HG03095 (cell line): ENCODE results near the gene PON1.

Experiments
- ATAC-seq: cut with Tn5 transposase; IDR thresholded peaks from one replicate; pipeline ENCODE4 v1.9.1; 2021; ENCODE audit warnings: moderate library complexity; ENCODE audit not compliant: unreplicated experiment

PON1 gene

DNA sequence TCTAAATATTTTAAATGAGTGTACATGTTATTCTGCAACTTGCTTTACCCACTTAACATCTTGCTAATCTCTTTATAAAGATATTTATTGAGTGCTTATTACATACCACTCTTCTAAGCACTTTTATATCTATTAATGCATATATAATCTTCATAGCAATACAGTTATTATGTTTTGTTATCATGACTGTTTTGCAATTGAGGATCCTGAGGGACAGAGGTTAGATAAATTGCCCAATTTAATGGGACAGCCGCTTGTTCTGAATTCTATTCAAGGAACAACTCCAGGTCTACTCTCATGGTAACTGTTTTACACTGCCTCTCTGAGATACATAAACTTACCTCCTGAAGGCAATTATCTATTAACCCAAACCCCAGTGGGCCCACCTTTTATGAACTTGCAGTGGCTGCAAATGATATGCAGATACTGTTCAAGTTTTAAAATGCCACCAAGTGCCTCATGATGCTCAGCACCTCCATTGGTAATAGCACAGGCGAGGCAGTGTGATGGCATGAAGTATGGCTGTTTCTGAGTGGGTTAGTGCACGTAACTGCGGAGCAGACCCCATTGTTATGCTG lies 60.5 kb downstream of the PON1 start:
- ATAC-seq, result no peak

DNA sequence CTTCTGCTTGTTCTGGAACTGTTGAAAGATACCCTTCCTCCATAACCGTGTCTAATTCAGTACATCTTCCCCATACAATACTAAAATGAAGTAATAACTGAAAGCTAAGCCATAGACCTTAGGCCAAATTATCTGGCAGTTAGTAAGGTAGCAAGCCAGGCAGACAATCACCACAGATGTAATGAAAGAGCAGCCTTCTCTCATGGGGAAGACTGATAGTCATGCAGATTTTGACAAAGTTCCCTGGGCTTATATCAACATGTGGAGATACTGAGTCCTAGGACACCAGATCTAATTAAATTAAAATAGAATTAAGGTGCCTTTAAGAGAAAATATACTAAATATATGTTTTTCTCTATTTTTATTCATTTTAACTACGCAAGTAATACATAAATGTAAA lies 61.5 kb downstream of the PON1 start:
- ATAC-seq, result no peak

DNA sequence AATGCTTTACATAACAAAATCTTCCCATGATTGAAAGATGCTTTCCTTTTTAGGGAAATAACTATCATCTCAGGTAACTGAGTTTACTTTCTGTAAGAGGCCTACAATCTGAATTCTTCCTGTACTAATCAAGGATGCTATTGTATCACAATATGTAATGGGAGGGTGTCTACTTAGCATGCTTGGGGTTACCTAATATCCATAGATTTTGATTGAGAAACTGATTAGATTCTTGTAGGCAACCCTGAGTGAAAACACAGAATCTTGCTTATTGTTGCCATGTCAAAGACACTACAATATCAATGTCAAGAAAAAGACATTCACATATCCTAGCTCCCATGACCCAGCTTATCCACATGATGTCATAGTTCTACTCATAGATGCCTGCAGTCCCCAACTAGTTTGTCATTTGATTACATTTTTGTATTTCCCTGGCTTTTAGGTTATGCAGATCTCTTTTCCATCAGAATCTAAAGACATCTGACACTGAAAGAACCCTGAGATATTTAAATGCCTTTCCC lies 62.4 kb downstream of the PON1 start:
- ATAC-seq, result no peak

DNA sequence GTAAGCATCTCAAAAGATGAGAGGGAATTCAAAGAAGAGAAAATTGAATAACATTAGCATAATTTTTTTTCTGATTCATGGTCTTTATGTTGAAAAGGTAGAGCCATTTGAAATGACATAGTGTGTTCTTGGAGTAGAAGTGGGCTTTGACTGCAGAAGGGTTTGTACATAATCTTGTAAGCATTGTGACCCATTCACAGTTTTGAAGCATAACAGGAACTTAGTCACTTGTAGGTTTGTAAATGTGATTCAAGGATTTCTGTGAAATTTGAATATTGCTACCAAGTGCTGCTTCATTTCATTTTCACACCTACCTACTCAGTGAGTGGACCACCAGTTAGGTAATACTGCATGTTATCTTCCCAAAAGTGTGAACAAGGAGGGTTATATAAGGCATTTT lies 68.6 kb downstream of the PON1 start:
- ATAC-seq, result no peak

DNA sequence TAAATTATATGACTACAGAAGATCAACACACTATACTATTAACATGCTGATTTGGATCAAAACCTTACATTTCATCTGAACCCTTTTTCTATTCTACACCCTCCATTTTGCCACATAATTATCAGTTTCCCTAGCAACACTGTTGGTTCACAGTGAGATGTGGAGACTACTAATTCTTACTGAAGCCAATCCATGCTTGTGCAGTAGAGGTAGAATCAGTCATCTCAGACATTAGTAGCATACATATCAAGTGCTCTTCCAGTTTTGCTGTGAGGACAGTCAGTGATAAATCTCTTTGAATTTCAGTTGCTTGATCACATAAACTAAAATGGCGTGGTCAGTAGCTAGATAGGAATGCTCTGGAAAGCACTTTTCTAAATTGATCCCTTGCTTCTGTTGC lies 70.3 kb downstream of the PON1 start:
- no peak for ATAC-seq

DNA sequence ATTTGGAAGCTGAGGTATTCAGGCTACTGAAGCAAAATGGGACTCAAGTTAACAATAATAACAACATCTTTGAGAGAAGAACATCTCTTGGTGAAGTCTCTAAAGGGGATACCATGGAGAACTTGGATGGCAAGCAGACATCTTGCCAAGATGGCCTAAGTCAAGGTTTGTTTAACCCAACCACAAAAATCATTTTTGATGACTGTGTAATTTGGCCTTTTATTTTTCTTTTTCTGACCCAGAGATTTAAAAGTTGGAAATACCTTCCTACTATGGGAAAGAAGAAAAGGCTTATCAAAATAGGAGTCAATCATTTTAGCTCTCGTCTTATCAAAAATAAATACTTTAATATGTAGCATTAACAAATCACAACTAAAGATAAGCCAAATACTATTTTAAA lies 72.4 kb downstream of the PON1 start:
- ATAC-seq, result no peak

DNA sequence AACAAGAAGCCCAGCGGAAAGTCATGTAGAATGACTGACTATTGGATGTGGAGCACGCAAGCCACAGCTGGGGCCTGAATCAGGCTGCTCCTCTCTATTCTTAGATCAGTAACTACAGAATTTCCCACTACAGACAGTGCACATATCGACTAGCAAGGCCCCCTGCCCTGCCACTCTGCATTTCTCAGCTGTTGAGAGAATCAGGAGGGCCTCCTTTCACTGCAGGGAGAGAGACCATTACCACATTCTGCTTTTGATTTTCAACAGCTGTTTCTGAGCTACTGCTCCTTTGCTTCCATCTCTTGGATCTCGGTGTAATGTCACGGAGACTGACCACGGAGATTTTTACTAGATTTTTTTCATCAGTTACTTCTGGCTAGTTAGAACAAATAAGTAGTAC lies 73.8 kb downstream of the PON1 start:
- no peak for ATAC-seq
